Colonic mucosa (tissue), 4 donors: ENCODE data around the gene ELOA. TPM values are rescaled to one million over a fixed set of nuclear protein-coding genes. Genes with fewer than 3 reads are reported as not detected.

ENCODE experiments used
- DNase-seq: peaks from one replicate; pipeline ENCODE4 v3.0.0-alpha.2; 2020
- H3K27ac ChIP-seq: fragments of 200-600 bp; one replicate; pipeline ENCODE4 v1.8.0; 2021
- H3K27me3 ChIP-seq: fragments of 200-600 bp; one replicate; pipeline ENCODE4 v1.8.0; 2021
- H3K36me3 ChIP-seq: fragments of 200-600 bp; one replicate; pipeline ENCODE4 v1.8.0; 2021
- H3K4me1 ChIP-seq: fragments of 200-600 bp; one replicate; pipeline ENCODE4 v1.8.0; 2021; ENCODE audit warnings: mild to moderate bottlenecking
- H3K4me3 ChIP-seq: fragments of 200-600 bp; one replicate; pipeline ENCODE4 v1.8.0; 2021
- H3K9ac ChIP-seq, 2 donors: one replicate each; pipeline ENCODE4 v1.7.0; 2013; ENCODE audit warnings: control low read depth in 2 of 2, low read depth in 2 of 2, low read length in 2 of 2
- H3K9me3 ChIP-seq: fragments of 200-600 bp; one replicate; pipeline ENCODE4 v1.8.0; 2021
- intact Hi-C: fragments of 100-400 bp; cut with DNase I; formaldehyde crosslinking; loops from one replicate; pipeline ENCODE4 v1.14.1; 2022
- total RNA-seq, 2 donors: library from RNA; stranded (reverse); fragmentation: NEBNext Ultra II Directional in 1 of 2; extraction: Animal tissue kit (Norgen Biotek cat#: 25700) in 1 of 2; gene quantifications; one replicate each; pipeline ENCODE4 v1.2.1, GENCODE V29; 2021
- TF ChIP-seq, protein P1 (sequence below): fragments of 200-600 bp; IDR thresholded peaks from one replicate; pipeline ENCODE4 v1.8.0; 2022; ENCODE audit warnings: antibody characterized with exemption, mild to moderate bottlenecking
- donor health status: healthy.
- donor health status: DM: no; HTN: no; CAD: no.
- donor health status: DM: no; HTN: no; CAD: no.

Gene ELOA
- total RNA-seq, 2 donors from 2014 or later: 32.6 to 33.0 TPM

- Histone ChIP-seq H3K27me3 (no peaks in the 10 kb centered on the region), H3K4me3 (no peak overlapping the region), H3K9ac (peak overlapping the region in 1 of 2 donors; percentile 61), H3K4me1 (peaks cover 8% of the 10 kb centered on the region), H3K36me3 (peaks cover 4% of the 10 kb centered on the region), H3K9me3 (no peaks in the 10 kb centered on the region), H3K27ac (peak overlapping the region; percentile 16)
- TF ChIP-seq, protein P1, sequence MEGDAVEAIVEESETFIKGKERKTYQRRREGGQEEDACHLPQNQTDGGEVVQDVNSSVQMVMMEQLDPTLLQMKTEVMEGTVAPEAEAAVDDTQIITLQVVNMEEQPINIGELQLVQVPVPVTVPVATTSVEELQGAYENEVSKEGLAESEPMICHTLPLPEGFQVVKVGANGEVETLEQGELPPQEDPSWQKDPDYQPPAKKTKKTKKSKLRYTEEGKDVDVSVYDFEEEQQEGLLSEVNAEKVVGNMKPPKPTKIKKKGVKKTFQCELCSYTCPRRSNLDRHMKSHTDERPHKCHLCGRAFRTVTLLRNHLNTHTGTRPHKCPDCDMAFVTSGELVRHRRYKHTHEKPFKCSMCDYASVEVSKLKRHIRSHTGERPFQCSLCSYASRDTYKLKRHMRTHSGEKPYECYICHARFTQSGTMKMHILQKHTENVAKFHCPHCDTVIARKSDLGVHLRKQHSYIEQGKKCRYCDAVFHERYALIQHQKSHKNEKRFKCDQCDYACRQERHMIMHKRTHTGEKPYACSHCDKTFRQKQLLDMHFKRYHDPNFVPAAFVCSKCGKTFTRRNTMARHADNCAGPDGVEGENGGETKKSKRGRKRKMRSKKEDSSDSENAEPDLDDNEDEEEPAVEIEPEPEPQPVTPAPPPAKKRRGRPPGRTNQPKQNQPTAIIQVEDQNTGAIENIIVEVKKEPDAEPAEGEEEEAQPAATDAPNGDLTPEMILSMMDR: peak; percentile 19
- intact Hi-C loops: no loop called here
- peak; percentile 61 for DNase-seq
Measured at GRCh38 chr1:23796466-23797271, 53.4 kb downstream of the ELOA start.

DNA sequence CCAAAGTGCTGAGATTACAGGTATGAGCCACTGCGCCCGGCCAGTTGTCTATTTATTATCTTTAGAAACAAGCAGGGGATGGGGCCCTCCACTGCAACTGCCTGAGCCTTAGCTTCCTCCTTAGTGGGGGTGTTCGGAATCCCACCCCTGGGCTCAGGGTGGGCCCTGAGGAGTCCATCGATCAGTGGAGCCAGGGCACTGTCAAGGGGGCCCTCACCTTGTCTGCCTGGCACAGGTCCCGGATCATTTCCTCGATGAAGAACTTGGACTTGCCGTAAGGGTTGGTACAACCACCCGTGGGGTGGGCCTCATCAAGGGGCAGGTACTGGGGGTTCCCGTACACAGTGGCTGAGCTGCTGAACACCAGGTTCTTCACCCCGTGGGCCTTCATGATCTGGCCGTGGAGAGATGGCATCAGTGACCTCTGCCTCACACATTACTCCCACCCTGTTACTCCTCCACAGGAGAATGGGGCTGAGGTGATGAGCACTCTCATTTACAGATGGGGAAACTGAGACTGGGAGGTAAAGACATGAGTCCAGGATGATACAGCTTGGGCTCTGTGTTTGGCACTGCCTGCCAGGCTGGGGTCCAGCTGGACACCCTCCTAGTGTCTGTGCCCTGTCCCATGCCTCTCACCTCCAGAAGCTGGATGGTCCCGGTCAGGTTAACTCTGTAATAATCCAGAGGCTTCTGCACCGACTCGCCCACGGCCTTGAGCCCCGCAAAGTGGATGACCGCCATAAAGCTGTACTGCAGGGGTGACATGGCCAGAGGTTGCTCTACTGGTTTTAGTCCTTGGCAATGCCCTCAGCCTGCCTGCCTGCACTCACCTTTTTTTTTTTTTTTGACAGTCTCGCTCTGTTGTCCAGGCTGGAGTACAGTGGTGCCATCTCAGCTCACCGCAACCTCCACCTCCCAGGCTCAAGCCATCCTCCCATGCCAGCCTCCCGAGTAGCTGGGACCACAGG, 54.5 kb downstream of the ELOA start:
- no peak overlapping the region for H3K27ac ChIP-seq
- no peaks in the 10 kb centered on the region for H3K27me3 ChIP-seq
- peak overlapping the region; percentile 18 for H3K4me3 ChIP-seq
- TF ChIP-seq, protein P1: no peak
- H3K9ac ChIP-seq: peak overlapping the region; percentile 8 to 51
- peaks cover 6% of the 10 kb centered on the region for H3K4me1 ChIP-seq
- H3K36me3 ChIP-seq: peaks cover 4% of the 10 kb centered on the region
- no peaks in the 10 kb centered on the region for H3K9me3 ChIP-seq
- intact Hi-C loops: no loop called here
- no peak for DNase-seq

DNA sequence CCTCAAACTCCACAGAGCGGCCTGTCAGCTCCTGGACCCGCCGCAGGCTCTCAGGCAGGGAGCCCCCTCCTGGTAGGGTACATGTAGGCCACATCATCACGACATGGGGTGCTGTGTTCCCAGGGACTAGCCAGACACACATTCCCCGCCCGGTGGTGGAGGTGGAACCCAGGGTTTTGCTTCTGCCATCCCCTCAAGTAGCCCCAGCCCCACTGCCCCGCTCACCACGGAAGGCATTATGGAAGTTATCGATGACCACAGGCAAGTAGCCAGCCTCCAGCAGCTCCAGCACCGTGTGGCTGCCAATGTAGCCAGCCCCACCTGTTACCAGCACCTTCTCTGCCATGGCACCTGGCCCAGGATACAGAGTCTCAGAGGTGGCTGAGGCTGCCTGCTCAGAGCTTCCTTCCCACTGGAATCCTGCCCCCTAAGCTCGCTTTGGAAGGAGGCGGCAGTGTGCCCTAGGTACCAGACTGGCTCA, 55.4 kb downstream of the ELOA start:
- Histone ChIP-seq H3K27ac (peak overlapping the region; percentile 88), H3K9ac (peak overlapping the region; percentile 51 to 85), H3K4me3 (peak overlapping the region; percentile 18), H3K9me3 (no peaks in the 10 kb centered on the region), H3K36me3 (peaks cover 4% of the 10 kb centered on the region), H3K27me3 (no peaks in the 10 kb centered on the region), H3K4me1 (peaks cover 6% of the 10 kb centered on the region)
- intact Hi-C loops: no loop called here
- no peak for DNase-seq
- TF ChIP-seq, protein P1: no peak

DNA sequence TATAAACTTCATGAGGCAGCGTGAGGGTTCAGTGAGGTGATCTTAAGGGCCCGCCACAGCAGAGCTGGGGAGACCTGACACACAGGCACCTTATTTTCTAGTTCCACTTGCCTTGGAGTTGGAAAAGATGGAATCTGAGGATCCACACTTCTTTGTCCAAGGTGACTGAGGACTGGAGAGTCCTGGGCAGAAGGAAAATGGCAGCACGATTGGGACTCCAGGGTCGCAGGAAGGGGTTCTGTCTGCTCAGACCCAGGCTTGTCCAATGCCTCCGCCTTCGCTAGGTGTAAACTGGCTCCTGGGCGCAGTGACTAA, 55.9 kb downstream of the ELOA start:
- DNase-seq: no peak
- peak overlapping the region; percentile 18 for H3K4me3 ChIP-seq

More for the DNA sequence above, 55.9 kb downstream of the ELOA start:
- intact Hi-C loops: no loop called here
- Histone ChIP-seq H3K27me3 (no peaks in the 10 kb centered on the region), H3K36me3 (peaks cover 7% of the 10 kb centered on the region), H3K4me1 (peaks cover 6% of the 10 kb centered on the region), H3K9me3 (no peaks in the 10 kb centered on the region), H3K27ac (peak overlapping the region; percentile 88), H3K9ac (peak overlapping the region; percentile 51 to 85)
- TF ChIP-seq, protein P1: no peak
